HG03521 (cell line): ENCODE results near the gene MYO5B.

Experiments used
- ATAC-seq: cut with Tn5 transposase; IDR thresholded peaks from one replicate; pipeline ENCODE4 v1.9.1; 2021; ENCODE audit warnings: mild to moderate bottlenecking, moderate library complexity; ENCODE audit not compliant: unreplicated experiment

The MYO5B gene

GRCh38 chr18:49931760-49932159 is 263.2 kb downstream of the MYO5B start:
- no peak for ATAC-seq

- no peak for ATAC-seq
Observed at GRCh38 chr18:49931179-49931578, 263.8 kb downstream of the MYO5B start.

GRCh38 chr18:49926106-49926745 is 268.7 kb downstream of the MYO5B start:
- no peak for ATAC-seq

GRCh38 chr18:49924293-49924983 is 270.5 kb downstream of the MYO5B start:
- ATAC-seq: no peak

- no peak for ATAC-seq
Observed at GRCh38 chr18:49922228-49922627, 272.7 kb downstream of the MYO5B start.

- ATAC-seq: no peak
Observed at GRCh38 chr18:49921318-49921985, 273.5 kb downstream of the MYO5B start.

- ATAC-seq: no peak
Observed at GRCh38 chr18:49920731-49921130, 274.2 kb downstream of the MYO5B start.

- no peak for ATAC-seq
Observed at GRCh38 chr18:49917742-49918141, 277.2 kb downstream of the MYO5B start.

GRCh38 chr18:49915352-49915751 is 279.6 kb downstream of the MYO5B start:
- ATAC-seq: no peak

GRCh38 chr18:49913221-49913620 is 281.7 kb downstream of the MYO5B start:
- no peak for ATAC-seq

- ATAC-seq: no peak
Observed at GRCh38 chr18:49911427-49911826, 283.5 kb downstream of the MYO5B start.

GRCh38 chr18:49910986-49911385 is 284.0 kb downstream of the MYO5B start:
- ATAC-seq: no peak

- no peak for ATAC-seq
Observed at GRCh38 chr18:49910019-49910418, 284.9 kb downstream of the MYO5B start.

GRCh38 chr18:49907346-49907929 is 287.5 kb downstream of the MYO5B start:
- no peak for ATAC-seq

GRCh38 chr18:49905771-49906170 is 289.2 kb downstream of the MYO5B start:
- ATAC-seq: no peak

GRCh38 chr18:49904871-49905555 is 289.9 kb downstream of the MYO5B start:
- ATAC-seq: no peak

GRCh38 chr18:49901862-49902340 is 293.0 kb downstream of the MYO5B start:
- ATAC-seq: no peak

GRCh38 chr18:49899657-49900330 is 295.2 kb downstream of the MYO5B start:
- ATAC-seq: no peak

GRCh38 chr18:49898421-49898820 is 296.5 kb downstream of the MYO5B start:
- no peak for ATAC-seq

GRCh38 chr18:49894517-49895226 is 300.3 kb downstream of the MYO5B start:
- no peak for ATAC-seq
